ENCODE measurements around the gene AJM1.
A peak's percentile ranks its signal among the peaks of the same experiment; 100 is the strongest.
"Not testable (repeated sequence)": the region's sequence is repeated elsewhere in the genome, so short reads cannot be mapped to it uniquely, and the experiment has no call there.

Gene AJM1

DNA sequence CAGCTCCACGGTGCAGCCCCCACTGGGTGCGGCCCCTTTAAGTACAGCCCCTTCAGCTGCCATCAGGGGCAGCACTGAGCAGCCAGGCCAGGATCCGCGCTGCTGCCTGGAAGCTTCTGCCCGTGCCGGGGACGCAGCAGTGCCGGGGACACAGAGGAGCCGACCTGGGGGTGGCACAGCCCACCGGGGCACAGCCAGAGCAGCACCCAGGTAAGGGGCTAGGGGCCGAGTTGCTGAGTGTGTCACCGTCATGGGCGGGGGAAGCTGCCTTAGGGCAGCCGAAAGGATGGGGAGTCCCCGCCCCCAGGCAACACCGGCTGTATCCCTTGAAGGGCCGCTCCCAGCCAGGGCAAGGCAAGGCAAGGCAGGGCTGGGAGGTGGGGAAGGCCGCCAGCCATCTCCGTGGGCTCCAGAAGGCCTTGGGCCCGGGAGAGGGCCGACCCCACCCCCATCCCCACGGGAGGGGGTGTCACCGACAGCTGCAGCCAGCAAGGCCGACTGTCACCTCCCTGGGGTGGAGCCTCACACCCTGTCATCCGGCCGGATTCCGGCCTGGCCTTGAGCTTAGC lies at the start of gene AJM1:
AJM1 (plus strand) TSS at position 99 of the 569 bp plus-strand sequence. CDS start 1,937 bp downstream, outside the sequence.
- peak; percentile 85 for DNase-seq

DNA sequence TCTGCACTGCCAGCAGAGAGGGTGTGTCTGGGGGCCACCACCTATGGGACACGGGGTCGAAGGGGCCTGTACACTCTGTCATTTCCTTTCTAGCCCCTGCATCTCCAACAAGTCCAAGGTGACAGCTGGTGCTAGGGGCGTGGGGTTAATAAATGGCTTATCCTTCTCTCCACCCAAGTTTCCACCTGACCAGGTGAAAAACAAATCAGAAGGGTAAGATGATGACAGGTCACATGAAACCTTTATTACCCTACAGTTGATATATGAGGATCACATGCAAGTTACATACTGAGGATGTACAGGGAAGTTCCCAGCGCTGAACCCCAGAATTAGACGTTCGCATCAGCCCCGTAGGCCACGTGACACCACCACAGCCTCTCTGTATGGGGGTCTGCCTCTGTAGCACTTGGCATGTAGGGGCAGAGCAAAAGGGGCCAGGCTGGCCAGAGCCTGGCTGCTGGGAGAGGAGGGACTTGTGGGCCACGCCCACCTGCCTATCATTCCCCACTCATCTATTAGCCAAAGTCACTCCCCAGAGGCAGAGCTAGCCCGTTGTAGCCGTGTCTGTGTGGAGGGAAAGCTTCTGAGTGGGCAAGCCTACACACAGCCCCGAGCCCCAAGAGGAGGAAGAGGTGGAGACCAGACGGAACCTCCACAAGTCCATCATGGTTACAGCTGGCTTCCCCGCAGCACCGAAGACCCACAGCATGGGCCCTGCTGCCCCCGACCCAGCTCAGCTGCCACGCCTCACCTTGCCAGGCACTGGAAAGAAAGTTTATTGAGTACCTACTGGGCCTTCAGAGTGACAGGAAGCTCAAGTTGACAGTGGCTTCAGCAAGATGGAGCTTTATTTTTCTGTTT lies 49.0 kb upstream of the AJM1 start:
- DNase-seq = no peak

DNA sequence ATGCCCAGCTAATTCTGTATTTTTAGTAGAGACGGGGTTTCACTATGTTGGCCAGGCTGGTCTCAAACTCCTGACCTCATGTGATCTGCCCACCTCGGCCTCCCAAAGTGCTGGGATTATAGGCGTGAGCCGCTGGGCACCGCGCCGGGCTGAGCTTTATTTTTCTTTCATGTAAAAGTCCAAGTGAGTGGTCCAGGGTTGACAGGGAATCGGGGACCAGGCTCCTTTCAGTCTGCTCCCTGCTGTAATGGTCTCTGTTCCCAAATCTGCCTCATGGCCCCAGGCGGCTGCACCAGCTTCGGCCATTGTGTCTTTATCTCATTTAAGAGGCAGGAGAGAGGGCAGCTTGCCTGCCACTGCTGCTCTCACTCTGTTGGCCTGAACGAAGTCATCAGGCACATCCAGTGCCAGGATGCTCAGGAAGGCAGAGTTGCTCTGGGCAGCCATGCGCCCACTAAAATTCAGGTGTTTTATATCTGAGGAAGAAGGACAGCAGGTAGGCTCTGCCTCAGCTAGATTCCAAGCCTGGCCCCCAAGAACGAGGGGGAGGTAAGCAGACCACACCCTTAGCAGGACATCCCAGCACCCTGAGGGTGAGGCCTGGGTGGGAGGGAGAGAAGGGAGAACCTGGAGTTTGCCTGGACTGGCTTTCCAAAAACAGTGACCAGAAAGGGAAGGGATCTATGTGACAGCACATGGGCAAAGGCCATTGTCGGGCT lies 47.8 kb upstream of the AJM1 start:
- no peak for DNase-seq

DNA sequence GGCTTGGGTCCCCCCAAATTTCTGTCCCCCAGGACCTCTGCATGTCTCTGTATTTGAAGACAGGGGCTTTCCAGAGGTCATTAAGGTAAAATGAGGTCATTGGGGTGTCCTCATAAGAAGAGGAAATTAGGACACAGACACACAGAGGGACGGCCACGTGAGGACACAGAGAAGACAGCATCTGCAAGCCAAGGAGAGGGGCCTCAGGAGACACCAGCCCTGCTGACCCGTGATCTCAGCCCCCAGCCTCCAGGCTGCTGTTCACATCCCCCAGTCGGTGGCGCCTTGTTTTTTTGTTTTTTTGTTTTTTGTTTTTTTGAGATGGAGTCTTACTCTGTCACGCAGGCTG lies 47.3 kb upstream of the AJM1 start:
- no peak for DNase-seq

DNA sequence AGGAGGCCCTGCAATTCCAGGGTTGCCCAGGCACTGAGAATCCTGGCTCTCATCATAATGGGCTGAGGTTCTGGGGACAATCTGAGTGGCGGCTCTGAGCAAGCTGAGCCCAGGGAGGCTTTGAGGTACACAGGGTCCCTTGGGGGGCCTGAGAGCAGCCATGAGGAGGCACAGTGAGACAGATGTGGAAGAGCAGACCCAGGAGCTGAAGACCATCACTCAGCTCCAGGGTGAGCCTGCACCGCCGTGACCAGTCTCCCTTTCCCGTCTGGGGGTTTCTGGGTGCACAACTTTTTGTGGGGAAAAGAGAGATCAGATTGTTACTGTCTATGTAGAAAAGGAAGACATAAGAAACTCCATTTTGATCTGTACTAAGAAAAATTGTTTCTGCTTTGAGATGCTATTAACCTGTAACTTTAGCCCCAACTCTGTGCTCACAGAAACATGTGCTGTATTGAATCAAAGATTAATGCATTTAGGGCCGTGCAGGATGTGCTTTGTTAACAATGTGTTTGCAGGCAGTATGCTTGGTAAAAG lies 46.0 kb upstream of the AJM1 start, which contains the start of gene CCDC183:
CCDC183 (plus strand) TSS at position 101 of the 537 bp plus-strand sequence; CDS start at position 161, 60 bp downstream.
- DNase-seq = no peak

DNA sequence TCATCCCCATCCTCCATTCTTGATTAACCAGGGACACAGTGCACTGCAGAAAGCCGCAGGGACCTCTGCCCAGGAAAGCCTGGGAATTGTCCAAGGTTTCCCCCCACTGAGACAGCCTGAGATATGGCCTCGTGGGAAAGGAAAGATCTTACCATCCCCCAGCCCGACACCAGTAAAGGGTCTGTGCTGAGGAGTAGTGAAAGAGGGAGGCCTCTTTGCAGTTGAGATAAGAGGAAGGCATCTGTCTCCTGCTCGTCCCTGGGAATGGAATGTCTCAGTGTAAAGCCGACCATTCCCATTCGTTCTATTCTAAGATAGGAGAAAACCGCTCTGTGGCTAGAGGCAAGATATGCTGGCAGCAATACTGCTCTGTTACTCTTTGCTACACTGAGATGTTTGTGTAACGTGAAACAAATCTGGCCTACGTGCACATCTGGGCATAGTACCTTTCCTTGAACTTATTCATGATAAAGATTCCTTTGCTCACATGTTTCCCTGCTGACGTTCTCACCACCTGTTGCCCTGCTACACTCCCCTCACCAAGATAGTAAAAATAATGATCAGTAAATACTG lies 45.4 kb upstream of the AJM1 start:
- DNase-seq = not testable (repeated sequence)

DNA sequence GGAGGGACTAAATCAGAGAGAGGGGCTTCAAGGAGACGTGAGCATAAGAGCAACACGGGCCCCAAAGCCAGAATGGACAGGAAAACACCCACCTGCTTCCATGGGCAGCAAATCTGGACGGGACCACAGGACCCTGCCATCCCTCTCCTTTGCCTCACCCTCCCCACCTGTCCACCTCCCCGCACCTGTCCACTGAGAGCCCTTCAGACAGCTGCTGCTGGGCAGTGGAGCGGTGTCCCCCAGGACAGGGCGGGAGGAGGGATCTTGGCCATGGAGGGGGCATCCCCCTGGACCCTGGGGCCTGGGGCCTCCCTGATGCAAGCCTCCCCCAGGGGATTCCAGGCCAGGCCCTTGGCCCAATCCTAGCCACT lies 43.6 kb upstream of the AJM1 start:
- DNase-seq = no peak

DNA sequence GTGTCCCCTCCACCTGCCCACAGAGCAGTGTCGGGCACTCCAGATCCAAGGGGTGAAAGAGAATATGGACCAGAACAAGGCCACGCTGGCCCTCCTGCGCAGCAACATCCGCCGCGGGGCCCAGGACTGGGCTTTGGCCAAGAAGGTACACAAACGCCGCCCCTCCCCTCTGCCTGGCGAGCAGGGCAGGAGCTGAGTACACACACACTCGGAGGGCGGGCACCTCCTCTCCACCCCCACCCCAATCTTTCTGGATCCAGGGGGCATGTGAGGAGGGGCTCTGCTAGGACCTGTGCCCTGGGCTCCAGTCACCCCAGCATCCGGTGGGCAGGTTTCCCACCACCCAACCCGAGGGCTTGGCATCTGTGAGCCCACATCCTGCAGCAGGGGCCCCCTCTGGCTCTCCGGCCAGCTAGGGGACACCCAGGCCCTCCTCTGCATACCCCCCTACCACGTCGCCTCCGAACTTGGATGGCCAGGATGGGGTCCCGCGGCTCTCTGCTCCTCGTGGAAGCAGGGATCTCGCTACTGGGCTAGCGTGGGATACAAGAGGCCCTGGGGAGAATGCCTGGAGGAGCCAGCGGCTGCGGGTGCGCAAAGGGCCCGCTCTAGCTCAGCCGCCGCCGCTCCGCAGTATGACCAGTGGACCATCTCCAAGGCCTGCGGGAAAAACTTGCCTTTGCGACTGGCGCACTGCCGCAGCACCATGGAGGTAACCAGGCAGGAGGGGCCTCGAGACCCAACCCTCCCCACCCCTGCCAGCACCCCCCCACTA lies 43.0 kb upstream of the AJM1 start:
- no peak for DNase-seq

DNA sequence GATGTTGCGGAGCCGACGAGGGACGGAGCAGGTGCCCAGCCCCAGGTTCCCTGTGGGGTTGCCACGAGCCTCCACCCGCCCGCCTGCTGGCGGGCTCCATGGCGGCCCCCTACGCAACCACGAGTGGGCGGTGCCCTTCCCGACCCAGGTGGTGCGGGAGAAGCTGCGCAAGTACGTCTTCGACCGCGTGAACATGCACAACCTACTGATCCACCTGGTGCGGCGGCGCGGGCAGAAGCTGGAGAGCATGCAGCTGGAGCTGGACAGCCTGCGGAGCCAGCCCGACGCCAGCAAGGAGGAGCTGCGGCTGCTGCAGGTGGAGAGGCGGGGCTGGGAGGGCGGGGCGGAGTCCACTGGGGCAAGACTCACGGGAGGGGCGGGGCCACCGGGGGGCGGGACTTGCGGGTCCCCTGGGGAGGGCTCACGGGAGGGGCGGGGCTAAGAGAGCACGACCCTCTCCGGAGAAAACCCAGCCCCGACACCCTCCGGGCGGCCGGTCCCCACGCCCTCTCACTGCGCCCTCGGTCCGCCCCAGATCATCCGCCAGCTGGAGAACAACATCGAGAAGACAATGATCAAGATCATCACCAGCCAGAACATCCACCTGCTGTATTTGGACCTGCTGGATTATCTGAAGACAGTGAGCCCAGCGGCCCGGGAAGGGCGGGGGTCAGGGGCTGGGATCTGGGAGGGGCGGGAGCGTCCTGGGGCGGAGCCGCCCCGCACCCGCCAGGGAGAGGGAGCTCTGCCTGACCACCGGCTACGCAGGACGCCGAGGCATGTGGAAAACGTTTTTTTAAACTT lies 42.2 kb upstream of the AJM1 start:
- peak; percentile 90 for DNase-seq

DNA sequence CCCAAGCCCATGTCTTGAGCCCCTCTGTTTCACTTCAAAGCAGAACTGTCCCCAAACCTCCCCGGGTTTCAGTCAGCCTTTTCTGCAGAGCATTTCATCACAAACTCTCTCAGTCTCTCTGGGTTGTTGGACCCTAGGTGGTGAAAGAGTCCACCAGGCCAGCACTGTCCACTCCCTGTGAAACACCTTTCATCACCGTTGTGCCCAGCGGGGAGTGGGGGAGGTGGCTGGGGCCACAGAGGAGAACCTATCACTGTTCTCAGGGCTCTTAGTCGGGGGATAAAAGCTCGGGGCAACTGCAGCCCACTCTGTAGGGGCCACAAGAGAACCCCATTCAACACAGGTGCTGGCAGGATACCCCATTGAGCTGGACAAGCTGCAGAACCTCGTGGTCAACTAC lies 40.0 kb upstream of the AJM1 start:
- no peak for DNase-seq

DNA sequence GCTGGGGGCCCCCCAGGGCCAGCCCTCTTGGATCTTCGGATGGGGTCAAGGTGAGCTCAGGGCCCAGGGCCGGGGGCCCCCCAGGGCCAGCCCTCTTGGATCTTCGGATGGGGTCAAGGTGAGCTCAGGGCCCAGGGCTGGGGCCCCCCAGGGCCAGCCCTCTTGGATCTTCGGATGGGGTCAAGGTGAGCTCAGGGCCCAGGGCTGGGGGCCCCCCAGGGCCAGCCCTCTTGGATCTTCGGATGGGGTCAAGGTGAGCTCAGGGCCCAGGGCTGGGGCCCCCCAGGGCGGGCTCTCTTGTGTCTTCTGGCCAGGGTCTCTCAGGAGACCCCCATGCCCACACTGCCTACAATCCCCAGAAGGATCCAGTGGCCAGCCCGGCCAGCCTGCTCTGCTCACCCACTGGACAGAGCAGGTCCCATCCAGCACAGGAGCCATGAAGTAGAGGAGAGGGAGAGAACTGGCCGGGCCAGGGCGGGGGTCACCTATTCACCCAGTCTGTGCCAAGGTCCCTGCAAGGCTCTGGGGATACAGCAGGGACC lies 39.2 kb upstream of the AJM1 start:
- not testable (repeated sequence) for DNase-seq

DNA sequence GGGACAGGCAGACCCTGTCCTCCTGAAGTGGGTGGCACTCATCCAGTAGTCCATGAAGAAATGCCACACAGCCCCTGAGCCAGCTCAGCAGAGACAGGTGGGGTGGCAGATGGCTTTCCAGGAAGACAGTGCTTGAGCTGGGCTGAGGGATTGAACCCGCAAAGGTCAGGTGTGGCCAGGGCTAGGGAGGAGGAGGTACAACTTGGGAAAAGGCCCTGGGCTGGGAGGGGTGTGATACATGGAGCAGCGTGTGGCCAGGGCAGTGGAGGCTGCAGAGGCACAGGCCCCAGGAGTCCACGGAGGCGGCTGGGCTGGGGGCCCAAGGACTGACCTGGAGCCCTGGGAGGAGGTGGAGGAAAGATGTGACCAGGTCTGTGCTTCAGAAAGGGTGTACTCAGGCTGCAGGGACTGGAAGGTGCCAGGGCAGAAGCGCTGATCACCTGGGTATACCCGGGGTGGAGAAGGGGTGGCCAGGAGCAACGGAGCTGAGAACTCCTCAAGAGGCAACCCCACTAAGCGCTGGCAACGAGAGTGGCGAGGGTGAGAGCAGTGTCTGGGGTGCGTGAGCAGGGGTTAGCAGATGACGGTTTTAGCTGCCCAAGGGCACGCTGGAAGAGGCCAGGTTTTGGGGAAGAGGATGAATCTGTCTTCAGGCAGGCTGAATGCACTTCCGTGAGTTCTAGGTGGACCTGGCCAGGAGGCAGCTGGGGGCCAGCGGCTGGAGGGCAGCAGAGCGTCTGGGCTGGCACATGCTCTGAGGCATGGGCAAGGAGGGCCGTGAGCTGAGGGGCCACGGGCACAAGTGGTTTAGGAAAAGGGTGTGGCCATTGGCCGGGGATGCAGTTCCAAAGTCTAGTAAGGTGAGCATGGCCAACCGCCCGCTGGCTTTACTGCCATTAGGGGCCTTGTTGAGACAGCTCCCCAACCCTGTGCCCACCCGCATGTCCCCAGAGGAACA lies 38.4 kb upstream of the AJM1 start:
- no peak for DNase-seq

DNA sequence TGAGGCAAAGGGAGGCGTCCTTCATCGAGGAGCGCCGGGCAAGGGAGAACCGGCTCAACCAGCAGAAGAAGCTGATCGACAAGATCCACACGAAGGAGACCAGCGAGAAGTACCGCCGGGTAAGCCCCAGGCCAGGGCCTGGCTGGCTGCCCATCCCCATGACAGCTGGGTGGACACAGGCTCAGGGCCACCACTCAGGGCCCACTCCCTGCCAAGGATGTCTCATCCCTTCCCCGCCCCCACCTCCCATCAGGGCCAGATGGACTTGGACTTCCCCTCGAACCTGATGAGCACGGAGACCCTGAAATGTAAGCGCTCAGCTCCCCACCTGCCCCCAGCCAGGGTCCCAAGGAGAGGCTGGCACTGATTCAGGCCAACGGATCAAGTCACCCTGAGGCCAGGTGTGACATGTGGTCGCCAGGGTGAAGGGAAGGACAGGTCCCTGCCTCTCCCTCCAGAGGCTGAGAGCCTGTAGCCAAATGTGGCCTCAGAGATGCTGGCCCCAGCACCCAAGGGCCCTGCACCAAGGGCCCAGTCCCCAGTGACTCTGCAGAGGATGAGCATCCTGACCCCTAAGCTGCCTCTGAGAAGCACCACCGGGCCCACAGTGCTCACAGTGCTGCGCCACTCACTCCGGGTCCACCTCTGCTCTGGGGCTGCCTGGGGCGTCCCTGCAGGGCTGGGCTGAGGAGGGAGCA lies 37.6 kb upstream of the AJM1 start:
- DNase-seq = no peak

DNA sequence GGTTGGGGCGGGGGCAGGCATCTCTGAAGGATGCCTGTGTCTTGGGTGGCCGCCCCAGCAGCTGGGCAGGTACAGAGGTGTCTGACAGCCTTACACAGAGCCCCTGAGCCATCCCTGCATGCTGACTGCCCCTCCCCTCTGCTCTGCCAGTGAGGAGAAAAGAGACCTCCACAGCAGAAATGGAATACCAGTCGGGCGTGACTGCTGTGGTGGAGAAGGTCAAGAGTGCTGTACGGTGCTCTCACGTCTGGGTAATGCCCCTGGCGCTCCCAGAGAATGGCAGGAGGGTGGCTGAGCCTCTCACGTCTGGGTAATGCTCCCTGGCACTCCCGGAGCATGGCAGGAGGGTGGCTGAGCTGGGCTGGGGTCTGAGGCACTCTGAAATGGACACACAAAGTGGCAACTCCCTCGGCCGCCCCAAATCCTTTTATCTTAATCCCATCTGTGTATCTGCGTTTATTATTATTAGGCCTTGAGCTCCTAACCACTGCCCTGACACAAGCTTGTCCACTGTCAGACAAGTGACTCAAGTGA lies 37.0 kb upstream of the AJM1 start:
- no peak for DNase-seq

DNA sequence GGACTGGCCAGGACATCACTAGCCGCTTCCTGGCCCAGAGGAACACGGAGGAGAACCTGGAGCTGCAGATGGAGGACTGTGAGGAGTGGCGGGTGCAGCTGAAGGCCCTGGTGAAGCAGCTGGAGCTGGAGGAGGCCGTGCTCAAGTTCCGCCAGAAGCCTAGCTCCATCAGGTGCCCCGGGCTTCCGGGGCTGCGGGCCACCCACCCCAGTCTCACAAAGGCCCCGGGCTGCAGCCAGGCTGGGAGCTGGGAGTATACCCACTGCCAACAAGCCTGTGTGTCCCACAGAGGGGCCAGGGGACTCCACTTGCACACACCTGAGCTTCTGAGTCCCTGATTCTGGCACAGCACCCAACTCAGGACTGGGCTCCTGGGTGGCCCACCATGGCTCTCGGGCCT lies 36.2 kb upstream of the AJM1 start:
- DNase-seq = no peak

DNA sequence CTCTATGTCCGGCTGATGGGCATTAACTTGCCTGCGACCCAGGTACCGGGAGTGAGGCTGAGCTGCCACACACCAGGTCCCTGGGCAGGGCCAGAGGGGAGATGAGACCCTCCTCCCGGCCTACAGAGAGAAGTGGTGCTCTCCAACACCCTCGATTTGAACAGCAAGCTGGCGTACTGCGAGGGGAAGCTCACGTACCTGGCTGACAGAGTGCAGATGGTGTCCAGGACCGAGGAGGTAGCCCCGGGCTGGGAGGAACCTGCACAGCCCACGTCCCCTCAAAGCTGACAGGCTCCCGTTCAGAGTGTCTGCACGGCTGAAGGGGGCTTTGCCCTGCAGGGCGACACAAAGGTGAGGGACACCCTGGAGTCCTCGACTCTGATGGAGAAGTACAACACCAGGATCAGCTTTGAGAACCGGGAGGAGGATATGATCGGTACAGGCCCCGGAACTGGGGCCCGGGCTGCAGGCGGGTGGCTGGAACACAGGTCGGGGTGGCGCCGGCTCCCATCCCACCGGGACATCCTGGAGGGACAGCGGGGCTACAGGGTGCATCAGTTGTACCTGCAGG lies 35.6 kb upstream of the AJM1 start:
- no peak for DNase-seq

DNA sequence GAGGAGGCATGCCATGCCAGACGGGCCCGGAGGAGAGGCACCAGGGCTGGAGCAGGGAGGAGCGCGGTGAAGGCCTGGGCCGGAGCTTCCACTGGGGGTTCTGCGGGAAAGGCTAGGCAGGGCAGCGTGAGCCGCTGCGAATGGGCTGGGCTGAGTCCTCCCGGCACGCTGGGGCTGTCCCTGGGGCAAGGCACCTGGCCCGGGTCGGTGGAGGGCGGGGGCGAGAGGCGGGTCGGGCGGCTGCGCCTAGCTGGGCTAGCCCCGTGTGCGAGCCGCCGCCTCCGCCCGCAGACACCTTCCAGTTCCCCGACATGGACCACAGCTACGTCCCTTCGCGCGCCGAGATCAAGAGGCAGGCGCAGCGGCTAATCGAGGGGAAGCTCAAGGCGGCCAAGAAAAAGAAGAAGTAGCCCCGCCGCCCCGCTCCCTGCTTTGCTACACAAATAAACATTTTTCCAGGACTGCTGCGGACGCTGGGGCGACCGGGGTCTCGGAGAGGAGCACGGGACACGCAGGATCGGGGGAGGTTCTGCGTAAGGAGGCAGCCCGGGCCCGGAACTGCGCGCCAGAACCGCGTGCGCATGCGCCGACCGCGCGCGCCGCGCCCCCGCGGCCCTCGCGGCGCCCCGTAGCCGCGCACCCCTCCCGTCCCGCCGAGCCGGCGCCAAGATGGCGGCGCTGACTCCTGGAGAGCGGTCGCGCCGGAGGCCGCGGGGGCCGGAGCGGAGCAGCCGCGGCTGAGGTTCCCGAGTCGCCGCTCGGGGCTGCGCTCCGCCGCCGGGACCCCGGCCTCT lies 34.8 kb upstream of the AJM1 start, which contains the start of gene RABL6:
RABL6 (plus strand) TSS at position 668 of the 794 bp plus-strand sequence. CDS start 249 bp downstream, outside the sequence.
- peak; percentile 85 for DNase-seq
